H1 (cell line): ENCODE data around the gene SH2D1B. TPM values are rescaled to one million over a fixed set of nuclear protein-coding genes. Genes with fewer than 3 reads are reported as not detected.

Experiments
- SP1 ChIP-seq: IDR thresholded peaks from 2 replicates; pipeline ENCODE4 v1.6.1; 2011; ENCODE audit warnings: low read depth, low read length
- TAF1 ChIP-seq: IDR thresholded peaks from 2 replicates; pipeline ENCODE4 v1.6.1; 2011; ENCODE audit warnings: mild to moderate bottlenecking, low read depth, low read length
- polyA plus RNA-seq, 7 experiments: library from polyadenylated mRNA; depleted of rRNA in 3 of 7; stranded (reverse) in 5 of 7; unstranded in 2 of 7; fragments of >200 nt in 5 of 7; fragments of 200-250 nt in 2 of 7; gene quantifications; 1 replicate in 5 of 7; 2 replicates in 1 of 7; 4 replicates in 1 of 7; pipeline versions ENCODE4 v1.2.1 to v1.2.3, GENCODE V29; 2011 to 2013; ENCODE audit warnings: missing spikeins in 2 of 7, mixed read lengths in 2 of 7
- total RNA-seq: library from RNA; stranded (reverse); fragmentation: NEBNext Ultra II Directional; extraction: Animal tissue kit (Norgen Biotek cat#: 25700); gene quantifications from 2 replicates; pipeline ENCODE4 v1.2.1, GENCODE V29; 2021

The SH2D1B gene
- total and polyA plus RNA-seq, 2 of the 8 experiments (the other 6 are each of a cell fraction or from before 2014, with no cell fraction given), result not detected

DNA sequence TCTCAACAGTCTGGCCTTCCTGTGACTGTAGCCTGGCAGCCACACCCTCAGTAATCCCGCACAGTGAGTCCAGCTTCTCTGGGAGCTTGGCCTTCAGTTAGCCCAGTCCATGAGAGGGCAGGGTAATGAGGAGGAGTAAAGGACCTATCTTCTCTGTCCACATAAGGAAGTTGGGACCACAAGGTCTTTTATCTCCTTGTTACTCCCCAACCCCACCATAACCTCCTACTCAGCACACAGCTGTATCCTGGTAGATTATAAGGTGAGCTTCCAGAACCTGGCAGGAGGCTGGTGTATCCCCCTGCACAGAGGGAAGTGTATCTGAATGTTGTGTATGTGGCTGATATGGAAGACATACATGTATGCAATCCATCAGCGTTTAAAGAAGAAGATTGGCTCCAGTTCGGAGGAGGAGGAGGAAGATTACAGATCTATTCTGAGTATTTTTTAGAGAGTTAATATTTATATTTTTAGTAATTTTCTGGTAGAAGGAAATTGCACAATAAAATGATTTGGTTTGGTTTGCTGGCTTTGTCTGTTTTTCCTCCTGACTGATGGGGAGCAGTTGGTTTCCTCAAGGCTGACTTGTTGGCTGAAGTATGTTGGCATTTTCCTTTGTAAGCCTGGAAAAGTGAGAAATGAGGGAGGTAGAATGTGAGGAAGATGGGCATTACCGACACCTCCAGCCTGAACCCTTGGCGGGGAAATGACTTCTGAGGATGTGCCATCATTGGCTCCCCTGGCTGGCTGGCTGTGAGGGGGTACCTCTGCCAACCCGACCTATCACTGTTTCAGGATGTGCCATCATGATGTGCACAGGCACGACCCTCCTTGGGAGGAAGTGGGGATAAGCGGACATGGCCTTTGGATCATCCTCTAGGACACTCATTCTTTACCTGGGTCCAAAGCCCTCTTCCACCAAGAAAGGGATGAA lies 25.4 kb downstream of the SH2D1B start (continued):
- no peak for TF ChIP-seq TAF1
- no peak for TF ChIP-seq SP1
